OCI-LY1 (cell line): Measurements from ENCODE around the gene RBPMS2.

Experiments
- H2AFZ ChIP-seq: fragments of 200-600 bp; sonication (generic), shearing (Covaris generic); 2 replicates; pipeline ENCODE4 v1.6.0; 2014; ENCODE audit warnings: antibody characterized with exemption, mild to moderate bottlenecking, low read length
- H3F3A ChIP-seq: fragments of 200-600 bp; sonication (generic), shearing (Covaris generic); 2 replicates; pipeline ENCODE4 v1.6.0; 2014; ENCODE audit warnings: mild to moderate bottlenecking, antibody characterized with exemption, low read length, moderate library complexity; ENCODE audit not compliant: insufficient read depth
- H3K27ac ChIP-seq: fragments of 200-600 bp; sonication (generic); 2 replicates; pipeline ENCODE4 v1.5.1; 2014; ENCODE audit warnings: low read length, mixed run types, mild to moderate bottlenecking, low read depth; ENCODE audit not compliant: poor library complexity, severe bottlenecking
- H3K27me3 ChIP-seq: fragments of 200-600 bp; sonication (generic); 2 replicates; pipeline ENCODE4 v1.6.0; 2014; ENCODE audit warnings: antibody characterized with exemption, mild to moderate bottlenecking, low read length, moderate library complexity; ENCODE audit not compliant: insufficient read depth
- H3K36me3 ChIP-seq: fragments of 200-600 bp; sonication (generic); 2 replicates; pipeline ENCODE4 v1.6.1; 2014; ENCODE audit warnings: mild to moderate bottlenecking, antibody characterized with exemption, low read length, moderate library complexity, mixed read lengths; ENCODE audit not compliant: insufficient read depth
- H3K4me1 ChIP-seq: fragments of 200-600 bp; sonication (generic); 2 replicates; pipeline ENCODE4 v1.5.1; 2014; ENCODE audit warnings: mild to moderate bottlenecking, low read length, moderate library complexity; ENCODE audit not compliant: insufficient read depth, severe bottlenecking
- H3K4me2 ChIP-seq: fragments of 200-600 bp; sonication (generic), shearing (Covaris generic); 2 replicates; pipeline ENCODE4 v1.6.1; 2014; ENCODE audit warnings: low read length
- H3K4me3 ChIP-seq: fragments of 200-600 bp; sonication (generic); 2 replicates; pipeline ENCODE4 v1.5.1; 2014; ENCODE audit warnings: low read length, low read depth, mild to moderate bottlenecking, mixed read lengths; ENCODE audit not compliant: poor library complexity, severe bottlenecking
- H3K79me2 ChIP-seq: fragments of 200-600 bp; shearing (Covaris generic); 2 replicates; pipeline ENCODE4 v1.6.1; 2016; ENCODE audit warnings: mixed run types, low read length, mixed read lengths; ENCODE audit not compliant: insufficient read depth
- H3K9ac ChIP-seq: fragments of 200-600 bp; sonication (generic), shearing (Covaris generic); 2 replicates; pipeline ENCODE4 v1.6.1; 2014; ENCODE audit warnings: mild to moderate bottlenecking, low read length, mixed read lengths
- H3K9me2 ChIP-seq: fragments of 200-600 bp; sonication (generic), shearing (Covaris generic); 2 replicates; pipeline ENCODE4 v1.6.1; 2014; ENCODE audit warnings: low read depth, mild to moderate bottlenecking, low read length, mixed read lengths
- H3K9me3 ChIP-seq: fragments of 200-600 bp; shearing (Covaris generic); 2 replicates; pipeline ENCODE4 v1.6.1; 2014; ENCODE audit warnings: low read length, mixed read lengths
- H4K20me1 ChIP-seq: fragments of 200-600 bp; sonication (generic), shearing (Covaris generic); 2 replicates; pipeline ENCODE4 v1.6.0; 2016; ENCODE audit warnings: mild to moderate bottlenecking, low read length; ENCODE audit not compliant: insufficient read depth
- CTCF ChIP-seq: fragments of 200-600 bp; sonication (generic), shearing (Covaris generic); IDR thresholded peaks from 2 replicates; pipeline ENCODE4 v1.5.1; 2017; ENCODE audit warnings: mild to moderate bottlenecking, antibody characterized with exemption, low read length, moderate library complexity, mixed read lengths
- EZH2 ChIP-seq: fragments of 200-600 bp; sonication (generic), shearing (Covaris generic); IDR thresholded peaks from 2 replicates; pipeline ENCODE4 v1.8.0; 2017; ENCODE audit warnings: borderline replicate concordance, mixed run types, mild to moderate bottlenecking, antibody characterized with exemption, low read length, moderate library complexity, mixed read lengths

RBPMS2 gene

GRCh38 chr15:64696481-64696880 is 78.9 kb downstream of the RBPMS2 start:
- Histone ChIP-seq H3K27ac (no peak overlapping the region), H3K4me1 (peaks cover 47% of the 10 kb centered on the region), H3F3A (no peaks in the 10 kb centered on the region), H3K79me2 (0 out of 2 replicates have a peak, but pooled peaks cover under 1% of the 10 kb centered on the region), H3K9me3 (no peaks in the 10 kb centered on the region), H3K9ac (no peak overlapping the region), H3K36me3 (0 out of 2 replicates have a peak, but pooled peaks cover 17% of the 10 kb centered on the region), H3K4me2 (no peak overlapping the region), H3K9me2 (no peaks in the 10 kb centered on the region), H3K4me3 (no peak overlapping the region), H3K27me3 (no peaks in the 10 kb centered on the region), H2AFZ (no peak overlapping the region), H4K20me1 (no peaks in the 10 kb centered on the region)
- TF ChIP-seq EZH2 (no peak), CTCF (no peak)

GRCh38 chr15:64695561-64695992 is 79.8 kb downstream of the RBPMS2 start:
- no peaks in the 10 kb centered on the region for H3K27me3 ChIP-seq
- H3K9me2 ChIP-seq = no peaks in the 10 kb centered on the region
- no peaks in the 10 kb centered on the region for H3F3A ChIP-seq
- H4K20me1 ChIP-seq = no peaks in the 10 kb centered on the region
- TF ChIP-seq CTCF (no peak), EZH2 (no peak)
- H3K4me2 ChIP-seq = no peak overlapping the region; the same call in 1 of the 2 replicates
- H3K36me3 ChIP-seq = peaks cover 25% of the 10 kb centered on the region; the same call in 1 of the 2 replicates
- H3K9me3 ChIP-seq = no peaks in the 10 kb centered on the region
- no peak overlapping the region for H2AFZ ChIP-seq
- no peak overlapping the region for H3K27ac ChIP-seq
- H3K4me3 ChIP-seq = no peak overlapping the region
- no peaks in the 10 kb centered on the region for H3K79me2 ChIP-seq
- H3K4me1 ChIP-seq = peaks cover 38% of the 10 kb centered on the region
- no peak overlapping the region for H3K9ac ChIP-seq

GRCh38 chr15:64694816-64695215 is 80.6 kb downstream of the RBPMS2 start:
- H3K79me2 ChIP-seq = no peaks in the 10 kb centered on the region
- no peak overlapping the region for H3K9ac ChIP-seq
- H4K20me1 ChIP-seq = no peaks in the 10 kb centered on the region
- peaks cover 32% of the 10 kb centered on the region; the same call in 1 of the 2 replicates for H3K36me3 ChIP-seq
- no peak overlapping the region for H3K27ac ChIP-seq
- H3K4me3 ChIP-seq = no peak overlapping the region
- no peak overlapping the region for H2AFZ ChIP-seq
- H3F3A ChIP-seq = no peaks in the 10 kb centered on the region
- H3K9me2 ChIP-seq = no peaks in the 10 kb centered on the region
- peak overlapping the region; percentile 2; the same call in 1 of the 2 replicates for H3K4me2 ChIP-seq
- H3K4me1 ChIP-seq = peaks cover 32% of the 10 kb centered on the region
- no peak for TF ChIP-seq EZH2
- TF ChIP-seq CTCF = no peak
- no peaks in the 10 kb centered on the region for H3K27me3 ChIP-seq
- no peaks in the 10 kb centered on the region for H3K9me3 ChIP-seq
